Fibroblast of skin of scalp (primary cell): ENCODE measurements around the gene TUBAL3.
"Not testable (repeated sequence)": the region's sequence is repeated elsewhere in the genome, so short reads cannot be mapped to it uniquely, and the experiment has no call there.

Source experiments
- DNase-seq: peaks from one replicate; pipeline ENCODE4 v3.0.0-alpha.2; 2013

TUBAL3 gene

DNA sequence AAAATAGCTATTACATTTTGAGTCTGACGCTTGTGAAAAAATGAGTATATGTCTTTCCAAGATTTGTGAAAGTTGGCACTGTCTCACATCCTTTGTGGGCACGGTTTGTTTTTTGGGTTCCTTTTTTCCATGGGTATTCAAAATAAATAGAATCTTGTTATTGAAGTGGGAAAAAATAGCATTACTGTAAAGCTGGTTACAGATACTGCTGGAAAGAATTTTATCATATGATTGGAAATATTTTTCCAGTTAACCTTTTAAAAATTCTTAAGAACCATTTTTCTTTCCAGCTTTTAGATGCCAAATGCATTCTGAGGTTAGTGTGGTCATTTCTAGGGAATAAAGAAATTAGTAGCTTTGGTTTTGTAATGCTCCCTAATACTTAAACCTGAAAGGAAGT is 19.1 kb upstream of the TUBAL3 start:
- DNase-seq, result peak; percentile 38

DNA sequence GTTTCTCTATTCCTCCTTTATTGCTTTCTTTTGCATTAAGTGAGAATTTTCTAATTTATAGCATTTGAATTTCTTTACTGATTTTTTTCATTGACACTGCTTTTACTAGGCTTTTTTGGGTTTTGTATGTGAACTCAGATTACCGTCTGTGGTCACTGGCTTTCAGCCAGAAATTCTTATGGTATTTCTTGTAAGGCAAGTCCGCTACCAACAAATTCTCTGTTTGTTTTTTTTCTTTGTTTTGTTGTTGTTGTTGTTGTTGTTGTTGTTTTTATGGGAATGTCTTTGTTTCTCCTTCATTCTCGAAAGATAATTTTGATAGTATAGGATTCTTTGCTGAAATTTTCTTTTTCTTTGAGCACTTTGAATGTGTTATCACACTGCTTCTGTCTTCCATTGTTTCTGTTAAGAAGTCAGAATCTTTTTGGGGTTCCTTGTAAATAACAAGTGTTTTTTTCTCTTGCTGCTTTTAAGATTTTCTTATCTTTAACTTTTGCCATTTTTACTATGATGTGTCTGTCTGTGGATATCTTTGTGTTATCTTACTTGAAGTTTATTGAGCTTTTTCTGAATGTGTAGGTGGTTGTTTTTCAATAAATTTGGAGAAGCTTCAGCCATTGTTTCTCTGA is 15.0 kb upstream of the TUBAL3 start:
- DNase-seq, result no peak

DNA sequence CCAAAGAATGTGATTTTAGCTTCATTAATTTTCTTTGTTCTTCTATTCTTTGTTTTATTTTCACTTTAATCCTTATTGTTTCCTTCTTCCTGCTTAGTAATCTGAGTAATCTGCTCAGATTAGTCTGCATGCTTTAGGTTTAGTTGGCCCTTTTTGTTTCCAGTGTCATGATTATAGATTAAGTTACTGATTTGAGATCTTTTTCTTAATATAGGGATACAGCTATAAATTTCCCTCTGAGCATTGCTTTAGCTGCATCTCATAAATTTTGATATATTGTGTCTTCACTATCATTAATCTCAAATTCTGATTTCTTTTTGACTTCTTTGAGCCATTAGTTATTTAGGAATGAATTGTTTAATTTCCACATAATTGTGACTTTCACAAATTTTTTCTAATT is 14.0 kb upstream of the TUBAL3 start:
- DNase-seq, result no peak

DNA sequence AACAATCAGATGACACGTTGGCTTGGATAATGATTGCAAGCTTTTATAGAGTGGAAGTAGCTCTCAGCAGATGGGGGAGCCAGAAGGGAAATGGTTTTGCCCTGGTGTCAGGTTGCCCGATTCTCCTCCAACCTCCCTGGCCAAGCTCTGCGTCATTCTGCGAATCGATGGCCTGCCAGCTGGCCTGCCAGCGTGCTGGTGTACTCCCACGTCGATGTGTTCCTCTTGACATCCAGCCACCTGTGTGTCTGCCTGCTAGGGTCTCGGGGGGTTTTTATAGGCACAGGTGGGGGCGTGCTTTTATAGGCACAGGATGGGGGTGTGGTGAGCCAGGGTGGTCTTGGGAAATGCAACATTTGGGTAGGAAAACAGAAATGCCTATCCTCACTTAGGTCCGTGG is 12.4 kb upstream of the TUBAL3 start:
- no peak for DNase-seq

DNA sequence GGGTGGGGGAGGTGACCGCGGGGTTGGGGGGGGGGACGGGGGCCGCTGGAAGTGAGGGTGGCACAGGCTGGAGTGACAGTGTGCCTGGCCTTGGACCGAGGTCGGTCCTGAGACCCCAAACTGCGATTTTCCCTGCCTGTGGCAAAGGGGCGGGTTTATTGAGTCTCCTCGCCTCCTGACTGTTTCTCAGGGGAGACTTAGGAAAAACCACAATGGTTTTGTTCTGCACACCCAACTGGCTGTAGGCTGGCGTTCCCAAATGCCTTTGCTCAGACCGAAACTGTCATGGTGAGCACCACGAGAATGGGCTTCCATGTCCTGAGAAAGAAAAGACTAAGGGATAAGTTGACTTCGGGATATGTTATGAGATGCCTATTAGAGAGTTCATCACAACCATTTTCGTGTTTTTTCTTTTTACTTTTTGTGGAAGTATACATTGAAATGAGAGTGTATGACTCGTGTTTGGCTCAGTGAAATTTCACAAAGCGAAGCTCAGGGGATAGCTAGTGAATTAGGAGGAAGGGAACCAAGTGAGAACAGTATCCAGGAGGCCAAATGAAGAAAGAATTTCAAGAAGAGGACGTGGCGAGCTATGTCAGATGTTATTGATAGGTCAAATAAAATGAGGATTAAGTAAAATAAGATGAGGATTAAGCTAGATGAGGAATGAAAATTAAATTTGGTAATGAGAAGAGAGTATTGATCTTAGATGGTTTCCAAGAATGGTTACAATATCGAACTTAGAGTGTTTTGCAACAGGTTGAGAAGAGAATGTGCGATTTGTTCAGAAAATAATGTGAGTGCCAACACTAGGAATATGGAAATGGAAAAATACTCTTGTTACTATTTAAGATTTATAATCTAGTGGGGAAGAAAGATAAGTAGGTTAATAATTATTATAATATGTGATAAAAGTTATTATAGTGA is 8.6 kb upstream of the TUBAL3 start:
- DNase-seq, result peak; percentile 41

DNA sequence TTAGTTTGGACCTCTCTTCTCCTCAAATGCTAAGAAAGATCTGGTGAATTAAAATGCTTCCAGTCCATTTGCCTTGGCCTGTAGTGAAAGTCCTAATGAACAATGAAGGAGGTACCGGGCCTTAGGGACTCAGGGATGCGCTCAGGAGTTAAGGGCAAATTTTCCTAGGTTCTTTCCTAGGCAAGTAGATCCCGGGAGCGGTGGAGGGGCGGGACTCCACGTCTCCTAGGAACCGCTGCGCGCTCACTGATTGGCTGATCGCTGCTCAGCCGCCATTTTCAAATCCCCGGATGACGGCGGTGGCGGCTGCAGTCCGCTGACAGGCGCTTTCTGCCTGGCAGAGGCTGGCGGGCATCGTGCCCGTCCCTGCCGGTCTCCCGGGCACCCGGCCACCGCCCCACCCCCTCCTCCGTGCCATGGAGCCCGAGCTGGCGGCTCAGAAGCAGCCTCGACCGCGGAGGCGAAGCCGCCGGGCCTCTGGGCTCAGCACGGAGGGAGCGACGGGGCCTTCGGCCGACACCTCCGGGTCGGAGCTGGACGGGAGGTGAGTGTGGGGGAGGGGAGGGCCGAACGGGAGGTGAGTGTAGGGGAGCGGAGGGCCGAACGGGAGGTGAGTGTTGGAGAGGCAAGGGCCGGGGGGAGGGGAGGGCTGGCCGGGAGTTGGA is 7.8 kb upstream of the TUBAL3 start, which contains the start of gene NET1:
Gene NET1, plus strand, starts transcription at position 281 of the 665 bp plus-strand sequence. Its CDS starts 136 bp downstream, at position 417.
- peak; percentile 87 for DNase-seq

DNA sequence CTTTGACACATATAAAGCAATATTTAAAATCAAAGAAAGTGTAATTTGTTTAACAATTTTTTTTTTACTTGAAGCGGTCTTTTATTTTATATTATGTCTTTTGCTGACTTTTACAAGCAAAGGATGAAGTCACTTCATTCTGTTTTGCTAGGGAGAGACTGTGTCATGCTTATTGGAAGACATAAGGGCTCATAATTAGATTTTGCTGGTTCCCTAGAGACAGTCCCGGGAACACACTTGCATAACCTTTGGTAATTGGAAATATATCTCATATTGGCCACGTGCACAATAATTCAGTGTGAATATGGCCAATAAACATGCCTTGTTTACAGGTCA is 7.3 kb upstream of the TUBAL3 start:
- no peak for DNase-seq

DNA sequence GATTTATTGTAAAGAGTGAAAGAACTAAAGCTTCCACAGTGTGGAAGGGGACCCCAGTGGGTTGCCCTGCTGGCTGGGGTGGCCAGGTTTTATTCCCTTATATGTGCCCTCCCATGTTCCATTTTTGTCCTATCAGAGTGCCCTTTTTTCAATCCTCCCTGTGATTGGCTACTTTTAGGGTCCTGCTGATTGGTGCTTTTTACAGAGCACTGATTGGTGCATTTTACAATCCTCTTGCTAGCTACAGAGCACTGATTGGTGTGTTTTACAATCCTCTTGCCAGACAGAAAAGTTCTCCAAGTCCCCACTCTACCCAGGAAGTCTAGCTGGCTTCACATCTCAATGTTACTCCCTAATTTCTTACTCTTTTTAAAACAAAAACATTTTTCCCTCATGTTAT is 6.2 kb upstream of the TUBAL3 start:
- not testable (repeated sequence) for DNase-seq

DNA sequence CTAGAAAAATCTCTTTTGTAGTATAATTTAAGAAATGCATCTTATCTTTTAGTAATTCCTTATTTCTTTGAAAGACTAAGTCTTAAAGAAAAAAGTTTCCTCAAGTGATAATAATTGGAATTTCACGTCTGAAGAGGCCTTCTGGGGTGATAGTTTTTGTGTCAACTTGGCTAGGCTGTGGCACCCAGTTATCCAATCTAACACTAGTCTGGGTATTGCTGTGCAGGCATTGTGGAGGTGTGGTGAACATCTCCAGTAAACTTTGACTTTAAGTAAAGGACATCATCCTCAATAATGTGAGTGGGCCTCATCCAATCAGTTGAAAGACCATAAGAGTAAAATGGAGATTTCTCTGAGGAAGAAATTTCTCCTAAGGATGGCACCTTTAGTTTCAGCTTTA is 2.3 kb upstream of the TUBAL3 start:
- no peak for DNase-seq

DNA sequence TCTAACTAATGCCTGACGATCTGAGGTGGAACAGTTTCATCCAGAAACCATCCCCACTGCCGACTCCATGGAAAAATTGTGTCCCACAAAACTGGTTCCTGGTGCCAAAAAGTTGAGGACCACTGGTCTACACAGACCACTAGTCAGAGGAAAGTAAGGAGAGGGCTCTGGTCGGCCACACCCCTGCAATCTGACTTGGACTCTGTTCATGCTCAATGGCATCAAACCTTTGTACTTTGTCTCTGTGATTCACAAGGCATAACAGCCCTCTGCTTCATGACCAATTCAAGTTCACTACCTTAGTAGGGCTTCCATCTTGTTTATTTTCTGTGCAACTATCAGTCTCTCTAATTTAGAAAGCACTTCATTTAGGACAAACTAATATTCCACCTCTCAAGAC is 1.8 kb downstream of the TUBAL3 start:
- no peak for DNase-seq

DNA sequence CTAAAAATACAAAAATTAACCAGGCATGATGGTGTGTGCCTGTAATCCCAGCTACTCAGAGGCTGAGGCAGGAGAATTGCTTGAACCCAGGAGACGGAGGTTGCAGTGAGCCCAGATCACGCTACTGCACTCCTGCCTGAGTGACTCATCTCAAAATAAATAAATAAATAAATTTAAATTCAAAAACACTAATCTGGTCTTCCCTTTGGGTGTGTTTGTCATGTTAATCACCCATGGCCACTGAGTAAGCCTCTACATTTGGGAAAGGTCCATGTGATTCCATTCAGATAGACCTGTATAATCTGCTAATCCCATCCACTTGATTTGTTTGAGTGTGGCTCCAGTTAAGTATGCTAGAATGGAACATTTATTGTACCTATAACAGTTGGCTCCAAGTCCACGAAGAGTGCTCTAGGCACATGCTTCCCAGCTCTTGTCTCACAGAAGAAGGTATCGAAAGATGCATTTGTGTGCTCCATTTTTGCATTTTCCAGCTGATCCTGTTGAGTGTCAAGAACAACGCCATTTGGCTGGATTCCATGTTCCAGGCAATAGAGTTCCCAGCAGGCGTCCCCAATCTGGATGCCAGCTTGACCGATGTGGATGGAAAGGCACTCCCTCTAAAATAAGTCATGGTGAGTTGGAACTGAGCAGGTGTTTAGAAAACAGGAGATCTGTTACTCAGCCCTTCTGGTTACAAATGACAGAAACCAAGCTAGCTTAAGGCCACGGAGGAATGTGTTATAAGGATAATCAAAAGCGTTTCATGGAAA is 4.0 kb downstream of the TUBAL3 start:
- DNase-seq, result no peak

DNA sequence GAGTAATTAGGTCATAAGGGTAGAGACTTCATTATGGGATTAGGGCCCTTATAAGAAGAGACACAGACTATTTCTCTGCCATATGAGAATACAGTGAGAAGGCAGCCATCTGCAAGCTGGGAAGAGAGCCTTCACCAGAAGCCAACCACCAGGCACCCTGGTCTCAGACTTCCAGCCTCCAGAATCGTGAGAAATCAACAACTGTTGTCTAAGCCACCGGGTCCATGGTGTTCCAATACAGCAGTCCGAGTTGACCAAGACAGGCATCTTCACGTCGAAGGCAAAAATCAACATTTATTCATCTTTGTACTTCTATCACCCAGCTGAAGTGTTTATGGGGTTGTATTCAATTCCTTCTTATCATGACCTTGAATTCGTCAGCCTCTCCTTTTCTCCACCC is 5.3 kb downstream of the TUBAL3 start:
- no peak for DNase-seq

DNA sequence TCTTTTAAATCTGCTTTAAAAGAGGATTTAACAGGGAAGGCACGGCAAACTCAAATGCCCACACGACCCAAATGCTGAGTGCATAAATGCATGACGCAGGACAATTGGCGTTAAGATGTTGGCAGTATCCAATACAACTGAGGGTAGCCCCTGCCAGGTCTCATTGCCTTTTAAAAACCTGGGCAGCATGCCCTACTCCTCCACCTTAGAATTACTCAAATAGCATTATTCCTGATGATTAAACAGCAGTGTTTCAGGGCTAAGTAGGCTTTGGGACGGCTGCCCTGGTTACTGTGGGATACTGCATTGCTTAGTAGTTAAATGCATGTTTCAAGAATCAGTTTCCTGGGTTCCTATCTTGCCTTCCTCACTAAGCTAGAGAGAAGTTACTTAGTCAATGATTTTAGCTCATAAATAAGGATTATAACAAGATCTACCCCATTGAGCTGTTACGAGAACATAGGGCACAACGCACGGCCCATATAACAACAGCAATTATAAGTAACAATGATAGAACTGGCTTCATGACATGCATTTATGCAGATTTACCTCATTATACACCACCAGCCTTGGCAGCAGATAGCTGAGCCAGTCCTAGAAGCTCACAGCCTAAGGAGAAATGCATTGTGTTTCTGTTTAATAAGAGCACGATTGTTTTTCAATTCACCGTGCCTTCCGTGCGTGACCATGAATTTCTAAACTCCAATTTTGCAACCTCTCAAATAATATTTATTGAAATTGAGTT is 7.9 kb downstream of the TUBAL3 start:
- DNase-seq, result no peak

DNA sequence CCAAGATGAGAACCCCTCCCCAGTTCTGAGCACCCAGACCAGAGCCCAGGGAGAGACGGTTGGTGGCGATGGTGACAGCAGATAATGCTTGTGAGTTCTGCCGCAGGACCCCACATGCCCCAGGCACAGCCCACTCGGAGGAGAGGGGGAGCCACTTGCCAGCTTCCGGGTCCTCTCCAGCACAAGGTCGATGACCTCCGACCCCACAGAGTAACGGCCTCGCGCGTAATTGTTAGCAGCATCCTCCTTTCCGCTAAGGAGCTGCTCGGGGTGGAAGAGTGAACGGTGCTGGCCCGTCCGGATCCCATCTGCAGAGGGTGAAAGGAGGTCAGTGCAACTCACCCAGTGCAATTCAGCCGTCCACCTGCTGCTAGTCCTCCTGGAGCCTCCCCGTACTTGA is 9.5 kb downstream of the TUBAL3 start:
- DNase-seq, result no peak

DNA sequence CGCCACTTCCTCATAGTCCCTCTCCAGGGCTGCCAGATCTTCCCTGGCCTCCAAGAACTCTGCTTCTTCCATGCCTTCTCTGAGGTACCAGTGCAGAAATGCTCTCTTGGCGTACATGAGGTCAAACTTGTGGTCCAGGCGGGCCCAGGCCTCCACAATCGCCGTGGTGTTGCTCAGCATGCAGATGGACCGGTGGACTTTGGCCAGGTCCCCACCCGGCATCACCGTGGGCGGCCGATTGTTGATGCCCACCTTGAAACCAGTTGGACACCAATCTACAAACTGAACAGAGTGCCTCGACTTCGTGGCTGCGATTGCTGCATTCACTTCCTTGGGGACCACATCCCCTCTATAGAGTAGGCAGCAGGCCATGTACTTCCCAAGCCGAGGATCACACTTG is 11.1 kb downstream of the TUBAL3 start:
- DNase-seq, result no peak

DNA sequence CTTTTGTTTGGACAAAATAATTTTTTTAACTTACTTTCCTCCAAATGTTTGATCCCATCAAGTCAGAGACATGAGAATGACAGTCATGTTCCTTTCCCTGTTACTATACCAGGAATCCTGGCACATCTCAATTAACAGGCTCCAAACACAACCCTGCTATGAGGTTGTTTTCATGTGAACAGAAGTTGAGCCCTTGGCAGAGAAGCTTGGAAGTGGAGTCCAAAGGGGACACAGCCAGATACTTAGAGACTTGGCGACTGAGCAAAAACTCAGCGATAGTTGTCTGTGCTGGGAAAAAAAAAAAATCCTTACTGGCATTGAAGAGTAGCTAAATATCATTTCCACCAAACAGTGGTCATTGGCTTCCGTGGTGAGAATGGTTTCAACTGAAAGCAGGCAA is 12.8 kb downstream of the TUBAL3 start:
- no peak for DNase-seq

DNA sequence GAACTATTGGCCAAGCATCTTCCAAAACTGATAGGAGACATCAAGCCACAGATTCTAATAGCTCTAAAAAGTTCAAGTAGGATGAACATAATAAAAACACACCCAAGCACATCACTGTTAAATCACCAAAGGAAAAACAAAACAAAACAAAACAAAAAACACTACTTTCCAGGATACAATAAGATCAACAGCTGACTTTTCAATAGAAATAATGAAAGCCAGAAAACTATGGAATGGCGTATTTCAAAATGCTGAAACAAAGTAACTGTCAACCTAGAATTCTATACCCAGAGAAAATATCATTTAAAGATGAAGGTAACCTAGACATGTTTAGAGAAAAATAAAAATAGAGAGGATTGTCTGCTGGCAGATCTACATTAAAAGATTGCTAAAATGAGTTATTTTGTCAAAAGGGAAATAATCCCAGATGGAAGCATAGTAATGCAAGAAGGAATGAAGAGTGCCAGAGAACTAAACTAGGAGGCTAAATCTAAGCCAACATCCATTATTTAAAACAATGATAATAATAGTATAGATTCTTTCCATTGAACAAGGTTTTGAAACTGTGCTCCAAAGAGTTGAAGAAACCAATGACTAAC is 13.9 kb downstream of the TUBAL3 start:
- DNase-seq, result no peak

DNA sequence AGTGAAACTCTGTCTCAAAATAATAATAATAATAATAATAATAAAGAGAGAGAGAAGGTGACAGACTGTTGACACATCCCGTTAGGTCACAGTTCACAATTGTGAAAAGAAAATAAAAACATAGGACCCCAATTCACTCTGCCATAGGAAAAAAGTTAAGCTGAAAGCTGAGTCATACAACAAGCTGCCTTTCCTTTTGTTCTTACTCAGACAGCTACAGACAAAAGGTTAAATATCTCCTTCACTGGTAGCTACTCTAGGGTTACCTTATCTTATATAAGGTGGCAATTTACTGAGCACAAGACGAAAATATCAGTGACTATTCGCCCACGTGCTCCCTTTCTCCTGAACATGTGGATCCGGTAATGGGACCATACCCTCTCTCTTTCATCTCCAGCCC is 17.5 kb downstream of the TUBAL3 start:
- no peak for DNase-seq

DNA sequence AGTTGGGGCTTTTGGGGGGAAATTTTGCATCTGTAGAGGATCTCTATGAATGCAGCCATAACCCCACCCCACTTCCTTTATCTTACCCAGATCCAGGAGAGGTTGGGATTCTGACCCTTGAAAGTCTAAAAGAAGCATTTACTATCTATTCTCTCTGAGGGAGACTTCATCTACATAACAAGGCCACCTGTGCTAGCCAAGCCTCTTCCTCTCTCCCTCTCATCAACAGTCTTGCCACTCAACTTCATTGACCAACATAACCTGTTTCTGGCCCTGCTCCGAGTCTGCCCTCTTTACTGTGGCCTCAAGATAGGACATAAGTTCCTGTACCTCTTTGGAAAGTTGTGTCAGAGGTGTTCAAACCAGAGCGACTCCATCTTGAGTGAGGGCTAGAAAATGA is 19.4 kb downstream of the TUBAL3 start:
- no peak for DNase-seq

DNA sequence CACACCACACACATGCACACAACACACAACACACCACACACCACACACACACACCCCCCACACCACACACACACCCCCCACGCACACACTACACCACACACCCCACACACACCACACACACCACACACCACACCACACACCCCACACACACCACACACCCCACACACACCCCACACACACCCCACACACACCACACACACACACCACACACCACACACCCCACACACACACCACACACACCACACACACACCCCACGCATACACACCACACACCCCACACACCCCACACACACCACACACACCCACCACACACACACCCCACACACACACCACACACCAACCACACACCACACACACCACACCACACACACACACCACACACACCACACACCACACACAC is 23.4 kb downstream of the TUBAL3 start:
- DNase-seq, result no peak

DNA sequence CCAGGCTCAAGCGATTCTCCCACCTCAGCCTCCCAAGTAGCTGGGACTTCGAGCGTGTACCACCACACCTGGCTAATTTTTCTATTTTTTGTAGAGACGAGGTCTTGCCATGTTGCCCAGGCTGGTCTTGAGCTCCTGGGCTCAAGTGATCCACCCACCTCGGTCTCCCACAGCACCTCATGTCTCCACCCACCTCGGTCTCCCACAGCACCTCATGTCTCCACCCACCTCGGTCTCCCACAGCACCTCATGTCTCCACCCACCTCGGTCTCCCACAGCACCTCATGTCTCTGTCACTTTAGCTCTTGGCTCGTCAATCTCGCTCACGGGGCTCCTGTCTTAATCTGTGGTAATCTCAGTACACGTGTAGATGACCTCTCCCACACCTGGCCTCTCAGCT is 24.2 kb downstream of the TUBAL3 start:
- DNase-seq, result not testable (repeated sequence)

DNA sequence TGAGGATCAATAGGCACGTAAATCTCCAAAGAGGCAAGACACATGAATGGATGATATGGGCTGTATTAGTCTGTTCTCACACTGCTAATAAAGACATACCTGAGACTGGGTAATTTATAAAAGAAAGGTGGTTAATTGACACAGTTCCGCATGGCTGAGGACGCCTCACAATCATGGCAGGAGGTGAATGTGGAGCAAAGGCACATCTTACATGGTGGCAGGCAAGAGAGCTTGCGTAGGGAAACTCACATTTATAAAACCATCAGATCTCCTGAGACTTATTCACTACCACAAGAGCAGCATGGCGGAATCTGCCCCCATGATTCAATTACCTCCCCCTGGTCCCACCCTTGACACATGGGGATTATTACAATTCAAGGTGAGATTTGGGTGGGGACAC is 25.4 kb downstream of the TUBAL3 start:
- not testable (repeated sequence) for DNase-seq
